ENCODE data around the gene RNU7-1.

The RNU7-1 gene

GRCh38 chr12:6943722-6944380 lies at the start of gene RNU7-1, which contains the start of gene C12orf57:
TSS of gene RNU7-1 (plus strand) at chr12:6943816.
TSS of gene C12orf57 (plus strand) at chr12:6944022. CDS start at chr12:6944122, 100 bp downstream.
- Histone ChIP-seq H3K36me3 (no peaks in the 10 kb centered on the region), H3K4me1 (ENCODE audit: control insufficient read depth in 1 of 2, insufficient read depth in 1 of 2, low read depth in 1 of 2, low read length in 1 of 2) (peaks cover 56 to 59% of the 10 kb centered on the region in 2 experiments), H3K27ac (peak within 1 kb of the TSS; percentile 93), H3K27me3 (no peaks in the 10 kb centered on the region), H3K9me3 (no peaks in the 10 kb centered on the region), H3K4me3 (ENCODE audit: low read depth in 1 of 2, low read length in 1 of 2) (peak within 1 kb of the TSS; percentile 56 to 68)
- TF ChIP-seq CTCF (IDR thresholded peaks at IDR 0.05): no peak

- Histone ChIP-seq H3K27ac (peak overlapping the region; percentile 89), H3K4me1 (ENCODE audit: control insufficient read depth in 1 of 2, insufficient read depth in 1 of 2, low read depth in 1 of 2, low read length in 1 of 2) (peaks cover 40 to 46% of the 10 kb centered on the region in 2 experiments), H3K27me3 (no peaks in the 10 kb centered on the region), H3K36me3 (no peaks in the 10 kb centered on the region), H3K9me3 (no peaks in the 10 kb centered on the region), H3K4me3 (ENCODE audit: low read depth in 1 of 2, low read length in 1 of 2) (no peak overlapping the region)
- no peak for TF ChIP-seq CTCF (IDR thresholded peaks at IDR 0.05)
Observed at GRCh38 chr12:6894321-6894720, 49.3 kb upstream of the RNU7-1 start.

- no peaks in the 10 kb centered on the region for H3K9me3 ChIP-seq
- no peak overlapping the region for H3K27ac ChIP-seq
- TF ChIP-seq CTCF (IDR thresholded peaks at IDR 0.05): no peak
- H3K36me3 ChIP-seq: no peaks in the 10 kb centered on the region
- no peaks in the 10 kb centered on the region for H3K27me3 ChIP-seq
- no peak overlapping the region for H3K4me3 ChIP-seq (ENCODE audit: low read depth in 1 of 2, low read length in 1 of 2)
- H3K4me1 ChIP-seq (ENCODE audit: control insufficient read depth in 1 of 2, insufficient read depth in 1 of 2, low read depth in 1 of 2, low read length in 1 of 2): peaks cover 31 to 38% of the 10 kb centered on the region in 2 experiments
Observed at GRCh38 chr12:6896846-6897435, 46.7 kb upstream of the RNU7-1 start.

GRCh38 chr12:6899427-6899826 lies 44.2 kb upstream of the RNU7-1 start:
- Histone ChIP-seq H3K27me3 (no peaks in the 10 kb centered on the region), H3K27ac (peak overlapping the region; percentile 60), H3K4me1 (ENCODE audit: control insufficient read depth in 1 of 2, insufficient read depth in 1 of 2, low read depth in 1 of 2, low read length in 1 of 2) (peaks cover 31 to 36% of the 10 kb centered on the region in 2 experiments), H3K36me3 (no peaks in the 10 kb centered on the region), H3K9me3 (no peaks in the 10 kb centered on the region), H3K4me3 (ENCODE audit: low read depth in 1 of 2, low read length in 1 of 2) (no peak overlapping the region)
- TF ChIP-seq CTCF (IDR thresholded peaks at IDR 0.05): no peak

GRCh38 chr12:6899837-6900519 lies 43.6 kb upstream of the RNU7-1 start:
- Histone ChIP-seq H3K9me3 (no peaks in the 10 kb centered on the region), H3K4me3 (ENCODE audit: low read depth in 1 of 2, low read length in 1 of 2) (peak overlapping the region in 1 of 2 experiments; percentile 19), H3K36me3 (no peaks in the 10 kb centered on the region), H3K27me3 (no peaks in the 10 kb centered on the region), H3K4me1 (ENCODE audit: control insufficient read depth in 1 of 2, insufficient read depth in 1 of 2, low read depth in 1 of 2, low read length in 1 of 2) (peaks cover 31 to 36% of the 10 kb centered on the region in 2 experiments), H3K27ac (peak overlapping the region; percentile 60)
- no peak for TF ChIP-seq CTCF (IDR thresholded peaks at IDR 0.05)
